OCI-LY1 (cell line): Measurements from ENCODE around the gene FBXO11.
"Not testable (repeated sequence)": the region's sequence is repeated elsewhere in the genome, so short reads cannot be mapped to it uniquely, and the experiment has no call there.

Source experiments
- H2AFZ ChIP-seq: fragments of 200-600 bp; sonication (generic), shearing (Covaris generic); 2 replicates; pipeline ENCODE4 v1.6.0; 2014; ENCODE audit warnings: antibody characterized with exemption, mild to moderate bottlenecking, low read length
- H3F3A ChIP-seq: fragments of 200-600 bp; sonication (generic), shearing (Covaris generic); 2 replicates; pipeline ENCODE4 v1.6.0; 2014; ENCODE audit warnings: mild to moderate bottlenecking, antibody characterized with exemption, low read length, moderate library complexity; ENCODE audit not compliant: insufficient read depth
- H3K27ac ChIP-seq: fragments of 200-600 bp; sonication (generic); 2 replicates; pipeline ENCODE4 v1.5.1; 2014; ENCODE audit warnings: low read length, mixed run types, mild to moderate bottlenecking, low read depth; ENCODE audit not compliant: poor library complexity, severe bottlenecking
- H3K27me3 ChIP-seq: fragments of 200-600 bp; sonication (generic); 2 replicates; pipeline ENCODE4 v1.6.0; 2014; ENCODE audit warnings: antibody characterized with exemption, mild to moderate bottlenecking, low read length, moderate library complexity; ENCODE audit not compliant: insufficient read depth
- H3K36me3 ChIP-seq: fragments of 200-600 bp; sonication (generic); 2 replicates; pipeline ENCODE4 v1.6.1; 2014; ENCODE audit warnings: mild to moderate bottlenecking, antibody characterized with exemption, low read length, moderate library complexity, mixed read lengths; ENCODE audit not compliant: insufficient read depth
- H3K4me1 ChIP-seq: fragments of 200-600 bp; sonication (generic); 2 replicates; pipeline ENCODE4 v1.5.1; 2014; ENCODE audit warnings: mild to moderate bottlenecking, low read length, moderate library complexity; ENCODE audit not compliant: insufficient read depth, severe bottlenecking
- H3K4me2 ChIP-seq: fragments of 200-600 bp; sonication (generic), shearing (Covaris generic); 2 replicates; pipeline ENCODE4 v1.6.1; 2014; ENCODE audit warnings: low read length
- H3K4me3 ChIP-seq: fragments of 200-600 bp; sonication (generic); 2 replicates; pipeline ENCODE4 v1.5.1; 2014; ENCODE audit warnings: low read length, low read depth, mild to moderate bottlenecking, mixed read lengths; ENCODE audit not compliant: poor library complexity, severe bottlenecking
- H3K79me2 ChIP-seq: fragments of 200-600 bp; shearing (Covaris generic); 2 replicates; pipeline ENCODE4 v1.6.1; 2016; ENCODE audit warnings: mixed run types, low read length, mixed read lengths; ENCODE audit not compliant: insufficient read depth
- H3K9ac ChIP-seq: fragments of 200-600 bp; sonication (generic), shearing (Covaris generic); 2 replicates; pipeline ENCODE4 v1.6.1; 2014; ENCODE audit warnings: mild to moderate bottlenecking, low read length, mixed read lengths
- H3K9me2 ChIP-seq: fragments of 200-600 bp; sonication (generic), shearing (Covaris generic); 2 replicates; pipeline ENCODE4 v1.6.1; 2014; ENCODE audit warnings: low read depth, mild to moderate bottlenecking, low read length, mixed read lengths
- H3K9me3 ChIP-seq: fragments of 200-600 bp; shearing (Covaris generic); 2 replicates; pipeline ENCODE4 v1.6.1; 2014; ENCODE audit warnings: low read length, mixed read lengths
- H4K20me1 ChIP-seq: fragments of 200-600 bp; sonication (generic), shearing (Covaris generic); 2 replicates; pipeline ENCODE4 v1.6.0; 2016; ENCODE audit warnings: mild to moderate bottlenecking, low read length; ENCODE audit not compliant: insufficient read depth
- EZH2 ChIP-seq: fragments of 200-600 bp; sonication (generic), shearing (Covaris generic); IDR thresholded peaks from 2 replicates; pipeline ENCODE4 v1.8.0; 2017; ENCODE audit warnings: borderline replicate concordance, mixed run types, mild to moderate bottlenecking, antibody characterized with exemption, low read length, moderate library complexity, mixed read lengths
- TF ChIP-seq, protein P1 (sequence below): fragments of 200-600 bp; sonication (generic), shearing (Covaris generic); IDR thresholded peaks from 2 replicates; pipeline ENCODE4 v1.5.1; 2017; ENCODE audit warnings: mild to moderate bottlenecking, antibody characterized with exemption, low read length, moderate library complexity, mixed read lengths

Gene FBXO11

DNA sequence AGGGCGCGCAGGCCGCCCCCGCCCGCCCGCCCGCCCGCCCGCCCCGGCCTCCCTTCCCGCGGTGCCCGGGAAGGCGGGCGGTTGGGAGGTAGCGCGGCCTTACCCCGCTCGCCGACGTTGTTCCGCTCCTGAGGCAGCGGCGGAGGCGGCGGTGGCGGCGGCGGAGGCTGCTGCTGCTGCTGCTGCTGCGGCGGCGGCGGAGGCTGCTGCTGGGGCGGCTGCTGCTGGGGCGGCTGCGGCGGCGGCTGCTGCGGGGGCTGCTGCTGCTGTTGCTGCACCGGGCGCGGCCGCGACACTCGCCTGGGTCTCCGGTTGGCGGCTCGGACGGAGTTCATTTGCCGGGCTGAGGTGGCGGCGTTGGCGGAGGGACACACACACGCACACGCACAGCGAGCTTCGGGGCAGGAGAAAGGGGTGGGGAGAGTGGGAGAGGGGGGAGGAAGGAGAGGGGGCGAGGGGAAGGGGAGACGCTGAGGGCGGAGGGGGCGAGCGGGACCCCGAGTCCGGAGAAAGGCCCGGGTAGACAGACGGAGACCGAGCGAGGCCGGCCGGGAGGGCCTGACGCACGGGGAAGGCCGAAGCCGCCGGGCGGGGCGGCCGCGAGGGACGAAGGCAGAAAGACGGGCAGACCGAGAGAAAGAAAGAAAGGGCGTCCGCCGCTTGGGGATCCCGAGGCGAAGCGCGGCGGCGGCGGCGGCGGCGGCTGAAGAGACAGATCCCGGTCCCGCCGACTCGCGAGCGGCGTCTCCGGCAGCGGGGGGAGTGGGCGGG lies 727 bp downstream of the FBXO11 start:
- peak overlapping the region; percentile 95 for H3K27ac ChIP-seq
- H3K79me2 ChIP-seq: peaks cover 45% of the 10 kb centered on the region
- no peaks in the 10 kb centered on the region for H3K9me2 ChIP-seq
- peak overlapping the region; percentile 65 for H3K4me2 ChIP-seq
- no peaks in the 10 kb centered on the region for H3K36me3 ChIP-seq
- H3K4me3 ChIP-seq: peak overlapping the region; percentile 93
- H3K9me3 ChIP-seq: no peaks in the 10 kb centered on the region
- H4K20me1 ChIP-seq: no peaks in the 10 kb centered on the region
- no peak overlapping the region for H2AFZ ChIP-seq
- H3K9ac ChIP-seq: peak overlapping the region; percentile 81
- H3K4me1 ChIP-seq: peaks cover 31% of the 10 kb centered on the region
- no peak for TF ChIP-seq EZH2
- TF ChIP-seq, protein P1, sequence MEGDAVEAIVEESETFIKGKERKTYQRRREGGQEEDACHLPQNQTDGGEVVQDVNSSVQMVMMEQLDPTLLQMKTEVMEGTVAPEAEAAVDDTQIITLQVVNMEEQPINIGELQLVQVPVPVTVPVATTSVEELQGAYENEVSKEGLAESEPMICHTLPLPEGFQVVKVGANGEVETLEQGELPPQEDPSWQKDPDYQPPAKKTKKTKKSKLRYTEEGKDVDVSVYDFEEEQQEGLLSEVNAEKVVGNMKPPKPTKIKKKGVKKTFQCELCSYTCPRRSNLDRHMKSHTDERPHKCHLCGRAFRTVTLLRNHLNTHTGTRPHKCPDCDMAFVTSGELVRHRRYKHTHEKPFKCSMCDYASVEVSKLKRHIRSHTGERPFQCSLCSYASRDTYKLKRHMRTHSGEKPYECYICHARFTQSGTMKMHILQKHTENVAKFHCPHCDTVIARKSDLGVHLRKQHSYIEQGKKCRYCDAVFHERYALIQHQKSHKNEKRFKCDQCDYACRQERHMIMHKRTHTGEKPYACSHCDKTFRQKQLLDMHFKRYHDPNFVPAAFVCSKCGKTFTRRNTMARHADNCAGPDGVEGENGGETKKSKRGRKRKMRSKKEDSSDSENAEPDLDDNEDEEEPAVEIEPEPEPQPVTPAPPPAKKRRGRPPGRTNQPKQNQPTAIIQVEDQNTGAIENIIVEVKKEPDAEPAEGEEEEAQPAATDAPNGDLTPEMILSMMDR: no peak
- no peaks in the 10 kb centered on the region for H3F3A ChIP-seq
- no peaks in the 10 kb centered on the region for H3K27me3 ChIP-seq

DNA sequence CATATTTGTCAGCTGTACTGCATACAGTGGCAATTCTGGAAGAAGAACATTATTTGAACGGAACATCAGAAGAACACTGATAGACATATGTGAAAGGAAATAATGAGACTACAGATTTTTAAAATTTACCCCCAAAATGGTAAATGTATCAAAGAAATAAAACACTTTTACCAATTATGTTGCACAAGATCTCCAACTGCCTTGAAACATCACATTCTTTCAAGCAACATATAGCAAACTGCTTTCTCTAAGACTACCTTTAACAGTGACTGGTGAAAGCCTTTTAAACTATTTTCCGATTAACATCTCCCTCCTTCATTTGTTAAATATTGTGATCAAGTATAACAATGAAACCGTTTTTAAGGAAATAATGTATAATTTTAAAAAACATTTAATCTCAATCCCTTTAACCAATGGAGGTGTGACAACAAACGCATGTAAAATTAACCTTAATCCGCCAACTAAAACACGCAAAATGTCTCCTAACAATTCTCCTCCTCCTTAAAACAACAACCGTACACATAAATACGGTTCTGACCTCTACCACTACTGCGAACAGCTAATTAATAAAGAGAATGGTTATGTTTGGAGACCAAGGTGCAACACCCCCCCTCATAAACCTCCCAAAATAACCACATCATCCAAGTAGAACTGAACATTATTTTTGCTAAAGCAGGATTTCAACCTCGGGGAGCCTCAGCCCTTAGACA lies 2.4 kb downstream of the FBXO11 start:
- Histone ChIP-seq H2AFZ (no peak overlapping the region), H3K79me2 (peaks cover 61% of the 10 kb centered on the region), H3K27me3 (no peaks in the 10 kb centered on the region), H3K4me3 (peak overlapping the region; percentile 93), H4K20me1 (no peaks in the 10 kb centered on the region), H3K4me2 (peak overlapping the region; percentile 73), H3K9me3 (no peaks in the 10 kb centered on the region), H3K27ac (peak overlapping the region; percentile 84), H3K36me3 (no peaks in the 10 kb centered on the region), H3K9me2 (no peaks in the 10 kb centered on the region), H3K9ac (peak overlapping the region; percentile 90), H3F3A (no peaks in the 10 kb centered on the region), H3K4me1 (peaks cover 44% of the 10 kb centered on the region)
- TF ChIP-seq, protein P1: no peak
- TF ChIP-seq EZH2: no peak

DNA sequence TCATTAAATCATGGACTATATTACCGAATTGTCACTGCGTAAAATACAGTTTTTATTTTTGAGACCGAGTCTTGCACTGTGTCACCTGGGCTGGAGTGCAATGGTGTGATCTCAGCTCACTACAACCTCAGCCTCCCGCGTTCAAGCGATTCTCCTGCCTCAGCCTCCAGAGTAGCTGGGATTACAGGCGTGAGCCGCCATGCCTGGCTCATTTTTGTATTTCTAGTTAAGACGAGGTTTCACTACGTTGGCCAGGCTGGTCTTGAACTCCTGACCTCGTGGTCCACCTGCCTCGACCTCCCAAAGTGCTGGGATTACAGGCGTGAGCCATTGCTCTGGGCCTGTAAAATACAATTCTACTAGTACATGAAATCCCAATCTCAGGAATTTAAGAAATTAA lies 4.4 kb downstream of the FBXO11 start:
- H3K4me3 ChIP-seq: peak overlapping the region; percentile 93
- H3K9me3 ChIP-seq, H3K9ac ChIP-seq, H3F3A ChIP-seq, H2AFZ ChIP-seq, H3K27ac ChIP-seq, H3K27me3 ChIP-seq, H4K20me1 ChIP-seq, H3K36me3 ChIP-seq, H3K9me2 ChIP-seq: not testable (repeated sequence)
- H3K4me2 ChIP-seq: peak overlapping the region; percentile 73; the same call in 1 of the 2 replicates
- peaks cover 81% of the 10 kb centered on the region for H3K79me2 ChIP-seq
- peaks cover 55% of the 10 kb centered on the region for H3K4me1 ChIP-seq
